Endothelial cell of umbilical vein (primary cell): ENCODE measurements around the gene IRF1. TPM values are rescaled to one million over a fixed set of nuclear protein-coding genes. Genes with fewer than 3 reads are reported as not detected.

Experiments used
- BruUV-seq: library from RNA; stranded (reverse); fragments of 400-500 nt; replicated peaks from 2 replicates; lab custom pipeline; 2021; lab: Mats Ljungman, UMichigan
- CTCF ChIA-PET: fragments of 300-600, 350-600 bp; sonication (Branson Sonifier 250); formaldehyde crosslinking; loops from one replicate; lab custom pipeline; 2021; ENCODE audit warnings: antibody characterized with exemption, inconsistent platforms; lab: Charles Lee
- POLR2A ChIA-PET: fragments of 300-600, 350-600 bp; sonication (Branson Sonifier 250); formaldehyde crosslinking; loops from one replicate; lab custom pipeline; 2021; ENCODE audit warnings: antibody characterized with exemption, inconsistent platforms; lab: Charles Lee
- DNase-seq: peaks from one replicate; pipeline ENCODE4 v3.0.0-alpha.2; 2011; ENCODE audit warnings: low read depth, low spot score
- FAIRE-seq: peaks from 2 replicates; lab custom pipeline; 2011; peaks lifted over from hg19 to GRCh38; lab: Jason Lieb, UNC
- H2AFZ ChIP-seq: 2 replicates; pipeline ENCODE4 v1.6.0; 2012; ENCODE audit warnings: low read depth, low read length, control low read depth, inconsistent platforms
- H3K27ac ChIP-seq: 2 replicates; pipeline ENCODE4 v1.5.1; 2011; ENCODE audit warnings: low read depth, mild to moderate bottlenecking, control low read depth, low read length, moderate library complexity; ENCODE audit not compliant: insufficient read depth
- H3K27me3 ChIP-seq, 2 experiments: 2 replicates each; pipeline versions ENCODE4 v1.6.0 to v1.6.1; 2011; ENCODE audit warnings: low read length in 2 of 2, mixed read lengths in 1 of 2; ENCODE audit not compliant: control insufficient read depth in 2 of 2, insufficient read depth in 2 of 2
- H3K36me3 ChIP-seq, 2 experiments: 2 replicates in 1 of 2; 3 replicates in 1 of 2; pipeline ENCODE4 v1.5.1; 2011; ENCODE audit warnings: low read length in 2 of 2, mild to moderate bottlenecking in 1 of 2, moderate library complexity in 1 of 2; ENCODE audit not compliant: control insufficient read depth in 2 of 2, insufficient read depth in 2 of 2; ENCODE audit errors: extremely low read depth in 1 of 2
- H3K4me1 ChIP-seq: 3 replicates; pipeline ENCODE4 v1.5.1; 2011; ENCODE audit warnings: mild to moderate bottlenecking, low read length; ENCODE audit not compliant: control insufficient read depth, insufficient read depth; ENCODE audit errors: extremely low read depth
- H3K4me2 ChIP-seq: 2 replicates; pipeline ENCODE4 v1.6.1; 2011; ENCODE audit warnings: low read length, control low read depth, mixed read lengths; ENCODE audit not compliant: insufficient read depth
- H3K4me3 ChIP-seq, 3 experiments: fragments of 200-600 bp in 1 of 3; sonication (generic), shearing (Covaris generic) in 1 of 3; replicated peaks in 1 of 3; 2 replicates each; pipeline ENCODE4 v1.5.1; 2011 to 2016; ENCODE audit warnings: control low read depth in 3 of 3, low read length in 3 of 3, mild to moderate bottlenecking in 2 of 3, inconsistent platforms in 1 of 3, low read depth in 1 of 3, moderate library complexity in 1 of 3; ENCODE audit not compliant: insufficient read depth in 1 of 3
- H3K79me2 ChIP-seq: 2 replicates; pipeline ENCODE4 v1.6.0; 2012; ENCODE audit warnings: low read length, inconsistent platforms; ENCODE audit not compliant: control insufficient read depth, insufficient read depth
- H3K9ac ChIP-seq: replicated peaks from 2 replicates; pipeline ENCODE3; 2011; ENCODE audit warnings: low read length, control low read depth; ENCODE audit not compliant: insufficient read depth; ENCODE audit errors: extremely low read depth
- H3K9me1 ChIP-seq: replicated peaks from 3 replicates; pipeline ENCODE4 v1.6.0; 2011; ENCODE audit warnings: mild to moderate bottlenecking, low read length; ENCODE audit not compliant: control insufficient read depth, insufficient read depth; ENCODE audit errors: extremely low read depth
- H3K9me3 ChIP-seq: replicated peaks from 2 replicates; pipeline ENCODE4 v1.5.1; 2012; ENCODE audit warnings: low read length, inconsistent platforms; ENCODE audit not compliant: control insufficient read depth, insufficient read depth
- H4K20me1 ChIP-seq: replicated peaks from 2 replicates; pipeline ENCODE3; 2011; ENCODE audit warnings: mild to moderate bottlenecking, low read length; ENCODE audit not compliant: control insufficient read depth, insufficient read depth; ENCODE audit errors: extremely low read depth
- EZH2 ChIP-seq: IDR thresholded peaks from 2 replicates; pipeline ENCODE4 v1.6.1; 2012; ENCODE audit warnings: borderline replicate concordance, low read depth, mild to moderate bottlenecking, moderate library complexity, low read length, inconsistent platforms; ENCODE audit not compliant: severe bottlenecking
- FOS ChIP-seq: IDR thresholded peaks from 2 replicates; pipeline ENCODE4 v1.6.1; 2011; ENCODE audit warnings: mild to moderate bottlenecking, low read length, moderate library complexity, borderline replicate concordance; ENCODE audit not compliant: insufficient read depth
- GATA2 ChIP-seq: IDR thresholded peaks from 2 replicates; pipeline ENCODE4 v1.7.0; 2011; ENCODE audit warnings: low read depth, mild to moderate bottlenecking, moderate library complexity, mixed read lengths, low read length; ENCODE audit not compliant: insufficient read length, insufficient read depth
- MYC ChIP-seq: IDR thresholded peaks from one replicate; pipeline ENCODE4 v1.6.1; 2011; ENCODE audit warnings: mild to moderate bottlenecking, low read depth, low read length
- POLR2A ChIP-seq: IDR thresholded peaks from 2 replicates; pipeline ENCODE4 v1.6.1; 2012; ENCODE audit warnings: low read depth, mild to moderate bottlenecking, control low read depth, low read length
- POLR2AphosphoS5 ChIP-seq: IDR thresholded peaks from 2 replicates; pipeline ENCODE4 v1.6.1; 2012; ENCODE audit warnings: low read depth, mild to moderate bottlenecking, control low read depth, low read length, moderate library complexity; ENCODE audit not compliant: insufficient read depth
- dilution Hi-C: fragments of 300-500 bp; cut with MboI; formaldehyde crosslinking; loops from one replicate; pipeline ENCODE4 v1.15.0; 2019; ENCODE audit warnings: low sequenced_read_pairs; ENCODE audit not compliant: extremely low pct_ligation_motif_present
- intact Hi-C: fragments of 100-400 bp; cut with micrococcal nuclease; formaldehyde crosslinking; loops from one replicate; pipeline ENCODE4 v1.10.0; 2022
- polyA plus RNA-seq, 4 experiments: library from polyadenylated mRNA; depleted of rRNA in 3 of 4; stranded (reverse) in 3 of 4; unstranded in 1 of 4; fragments of >200 nt; gene quantifications; 2 replicates each; pipeline versions ENCODE4 v1.2.1 to v1.2.3, GENCODE V29; 2011 to 2012; ENCODE audit warnings: missing spikeins in 1 of 4
- total RNA-seq: library from RNA; stranded (reverse); gene quantifications from 2 replicates; pipeline ENCODE4 v1.2.3, GENCODE V29; 2021
- TF ChIP-seq, protein P1 (sequence below): IDR thresholded peaks from 2 replicates; pipeline ENCODE4 v1.6.1; 2011; ENCODE audit not compliant: insufficient read depth, insufficient read length
- TF ChIP-seq, protein P2 (sequence below), 2 donors: IDR thresholded peaks; 1 replicate in 1 of 2; 2 replicates in 1 of 2; pipeline ENCODE4 v1.5.1; 2011; ENCODE audit warnings: low read length in 2 of 2, mild to moderate bottlenecking in 2 of 2, moderate library complexity in 2 of 2, control low read depth in 1 of 2, inconsistent platforms in 1 of 2, low read depth in 1 of 2; ENCODE audit not compliant: insufficient read depth in 1 of 2; ENCODE audit errors: extremely low read depth in 1 of 2

IRF1 gene
- total and polyA plus RNA-seq, 2 donors (not counting 3 experiments of a cell fraction or from before 2014, with no cell fraction given) = 12.3 to 28.0 TPM

DNA sequence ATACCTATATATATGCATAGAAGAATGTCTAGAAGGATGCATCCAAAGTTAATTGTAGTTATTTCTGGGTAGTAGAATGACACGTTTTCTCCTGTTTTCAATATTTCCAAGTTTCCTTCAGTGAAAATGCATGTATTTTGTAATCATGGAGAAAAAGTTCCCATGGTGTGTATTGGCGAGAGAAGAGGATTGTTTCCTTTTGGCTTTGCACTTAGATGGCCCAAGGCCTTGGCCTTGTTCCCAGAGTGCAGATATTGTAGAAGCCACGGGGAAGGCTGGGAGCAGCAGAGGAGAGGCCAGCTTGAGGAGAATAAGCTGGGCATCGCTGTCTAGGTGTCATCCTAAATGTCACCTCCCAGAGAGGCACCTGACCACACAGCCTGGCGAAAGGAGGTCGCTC is 44.0 kb downstream of the IRF1 start:
- no peak for TF ChIP-seq GATA2
- TF ChIP-seq POLR2AphosphoS5 = no peak
- TF ChIP-seq, protein P1, sequence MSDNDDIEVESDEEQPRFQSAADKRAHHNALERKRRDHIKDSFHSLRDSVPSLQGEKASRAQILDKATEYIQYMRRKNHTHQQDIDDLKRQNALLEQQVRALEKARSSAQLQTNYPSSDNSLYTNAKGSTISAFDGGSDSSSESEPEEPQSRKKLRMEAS = no peak
- no peak for TF ChIP-seq MYC
- TF ChIP-seq FOS = no peak
- TF ChIP-seq POLR2A = no peak
- Histone ChIP-seq H2AFZ (no peak overlapping the region), H3K27me3 (no peaks in the 10 kb centered on the region), H3K9me3 (no peaks in the 10 kb centered on the region), H3K9ac (no peak overlapping the region), H3K27ac (no peak overlapping the region), H3K4me2 (no peak overlapping the region), H3K79me2 (no peaks in the 10 kb centered on the region), H3K4me1 (no peaks in the 10 kb centered on the region), H3K9me1 (no peaks in the 10 kb centered on the region), H3K4me3 (no peak overlapping the region), H4K20me1 (no peaks in the 10 kb centered on the region), H3K36me3 (no peaks in the 10 kb centered on the region)
- CTCF ChIA-PET = interaction anchor here (1.2 to 1.9 kb wide), 3 partner anchors 10 to 50 kb away, joined by 4 to 8 read pairs (median 5); no protein-coding TSS in a partner anchor
- DNase-seq (peak; percentile 64), FAIRE-seq (no peak)
- POLR2A ChIA-PET = no interaction called here
- intact Hi-C loops = no loop called here
- no TSS peak for BruUV-seq
- dilution Hi-C loops = no loop called here

DNA sequence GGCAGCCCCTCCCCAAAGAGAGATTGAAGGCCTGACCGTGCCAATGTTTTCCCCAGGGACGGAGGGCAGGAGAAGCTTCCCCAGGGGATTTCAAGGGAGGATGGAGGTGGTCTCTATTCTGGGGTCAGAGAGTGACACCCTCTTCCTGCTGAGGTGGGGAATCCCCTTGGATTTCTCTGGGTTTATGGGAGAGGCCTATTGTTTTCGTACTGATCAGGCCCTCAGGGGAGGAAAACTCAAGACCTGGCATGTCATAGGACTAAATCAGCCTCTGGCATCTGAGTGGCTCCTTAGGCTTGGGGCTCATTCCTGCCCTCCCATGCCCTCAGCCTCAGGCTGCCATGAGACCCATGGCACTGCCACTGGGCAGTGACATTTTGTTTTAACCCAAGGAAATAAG is 44.6 kb downstream of the IRF1 start:
- ChIA-PET CTCF (no interaction called here), POLR2A (no interaction called here)
- no peak for FAIRE-seq
- Histone ChIP-seq H3K9me3 (no peaks in the 10 kb centered on the region), H2AFZ (no peak overlapping the region), H3K9me1 (no peaks in the 10 kb centered on the region), H3K4me3 (no peak overlapping the region), H3K27me3 (no peaks in the 10 kb centered on the region), H3K9ac (no peak overlapping the region), H4K20me1 (no peaks in the 10 kb centered on the region), H3K27ac (no peak overlapping the region), H3K36me3 (no peaks in the 10 kb centered on the region), H3K79me2 (no peaks in the 10 kb centered on the region), H3K4me1 (no peaks in the 10 kb centered on the region), H3K4me2 (no peak overlapping the region)
- no TSS peak for BruUV-seq
- DNase-seq = no peak
- intact Hi-C loops = no loop called here
- dilution Hi-C loops = no loop called here
- TF ChIP-seq, protein P2, sequence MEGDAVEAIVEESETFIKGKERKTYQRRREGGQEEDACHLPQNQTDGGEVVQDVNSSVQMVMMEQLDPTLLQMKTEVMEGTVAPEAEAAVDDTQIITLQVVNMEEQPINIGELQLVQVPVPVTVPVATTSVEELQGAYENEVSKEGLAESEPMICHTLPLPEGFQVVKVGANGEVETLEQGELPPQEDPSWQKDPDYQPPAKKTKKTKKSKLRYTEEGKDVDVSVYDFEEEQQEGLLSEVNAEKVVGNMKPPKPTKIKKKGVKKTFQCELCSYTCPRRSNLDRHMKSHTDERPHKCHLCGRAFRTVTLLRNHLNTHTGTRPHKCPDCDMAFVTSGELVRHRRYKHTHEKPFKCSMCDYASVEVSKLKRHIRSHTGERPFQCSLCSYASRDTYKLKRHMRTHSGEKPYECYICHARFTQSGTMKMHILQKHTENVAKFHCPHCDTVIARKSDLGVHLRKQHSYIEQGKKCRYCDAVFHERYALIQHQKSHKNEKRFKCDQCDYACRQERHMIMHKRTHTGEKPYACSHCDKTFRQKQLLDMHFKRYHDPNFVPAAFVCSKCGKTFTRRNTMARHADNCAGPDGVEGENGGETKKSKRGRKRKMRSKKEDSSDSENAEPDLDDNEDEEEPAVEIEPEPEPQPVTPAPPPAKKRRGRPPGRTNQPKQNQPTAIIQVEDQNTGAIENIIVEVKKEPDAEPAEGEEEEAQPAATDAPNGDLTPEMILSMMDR (IDR thresholded peaks at IDR 0.05; ENCODE audit: extremely low read depth in 1 of 2, insufficient read depth in 1 of 2, low read depth in 1 of 2, low read length in 2 of 2) = no peak
- TF ChIP-seq MYC (no peak), FOS (no peak), POLR2AphosphoS5 (no peak), EZH2 (no peak), POLR2A (no peak), GATA2 (no peak)
- TF ChIP-seq, protein P1 = no peak
